Measurements from ENCODE around the gene FCMR. TPM values are rescaled to one million over a fixed set of nuclear protein-coding genes. Genes with fewer than 3 reads are reported as not detected.
A peak's percentile ranks its signal among the peaks of the same experiment; 100 is the strongest.
"Not testable (repeated sequence)": the region's sequence is repeated elsewhere in the genome, so short reads cannot be mapped to it uniquely, and the experiment has no call there.

The FCMR gene
- total RNA-seq, 4 donors from 2014 or later = 0.88 to 4.2 (median 1.00) TPM; not detected in 1

GRCh38 chr1:206859082-206859521 is 62.6 kb downstream of the FCMR start:
- Histone ChIP-seq H3K27me3 (peaks cover 0 to 33% (median 0%) of the 10 kb centered on the region in 4 donors), H3K4me3 (no peak overlapping the region), H3K27ac (peak overlapping the region in 2 of 4 donors; percentile 17 to 36), H3K4me1 (peaks cover 0 to 10% (median 0%) of the 10 kb centered on the region in 3 donors), H3K36me3 (no peaks in the 10 kb centered on the region), H3K9me3 (no peaks in the 10 kb centered on the region)
- WGBS, 2 donors = 45 to 68% methylated on average over 5 of the region's 5 CpGs
- intact Hi-C loops (cut with DNase I) = no loop called here
- no peak for DNase-seq
- TF ChIP-seq POLR2A (IDR thresholded peaks at IDR 0.05) (no peak), CTCF (IDR thresholded peaks at IDR 0.05) (no peak)

- WGBS, 2 donors = 77 to 79% methylated on average over 2 to 5 of the region's 5 CpGs
- intact Hi-C loops (cut with DNase I) = no loop called here
Measured at GRCh38 chr1:206856674-206857464, 64.9 kb downstream of the FCMR start.

GRCh38 chr1:206855859-206856258 is 65.9 kb downstream of the FCMR start:
- H3K27ac ChIP-seq = no peak overlapping the region
- WGBS, 2 donors = 89 to 92% methylated on average over 2 of the region's 2 CpGs
- intact Hi-C loops (cut with DNase I) = no loop called here
- no peaks in the 10 kb centered on the region for H3K36me3 ChIP-seq
- DNase-seq = no peak
- H3K4me1 ChIP-seq = peaks cover 0 to 10% (median 0%) of the 10 kb centered on the region in 3 donors
- TF ChIP-seq CTCF (IDR thresholded peaks at IDR 0.05) (no peak), POLR2A (IDR thresholded peaks at IDR 0.05) (no peak)
- H3K4me3 ChIP-seq = no peak overlapping the region
- H3K9me3 ChIP-seq = peaks cover 0 to 9% (median 0%) of the 10 kb centered on the region in 3 donors
- H3K27me3 ChIP-seq = peaks cover 0 to 14% (median 0%) of the 10 kb centered on the region in 4 donors

More at GRCh38 chr1:206856674-206857464, 64.9 kb downstream of the FCMR start:
- no peak for DNase-seq
- Histone ChIP-seq H3K27ac (no peak overlapping the region), H3K36me3 (no peaks in the 10 kb centered on the region), H3K4me1 (peaks cover 0 to 10% (median 0%) of the 10 kb centered on the region in 3 donors), H3K9me3 (peaks cover 0 to 9% (median 0%) of the 10 kb centered on the region in 3 donors), H3K27me3 (peaks cover 0 to 25% (median 0%) of the 10 kb centered on the region in 4 donors), H3K4me3 (no peak overlapping the region)
- TF ChIP-seq CTCF (IDR thresholded peaks at IDR 0.05) (peak in 3 of 6 experiments; percentile 7 to 32 (median 17)), POLR2A (IDR thresholded peaks at IDR 0.05) (no peak)

- 79 to 82% methylated on average over 3 of the region's 3 CpGs for WGBS, 2 donors
- H3K36me3 ChIP-seq = no peaks in the 10 kb centered on the region
- TF ChIP-seq POLR2A (IDR thresholded peaks at IDR 0.05) = no peak
- TF ChIP-seq CTCF (IDR thresholded peaks at IDR 0.05) = no peak
- no peak overlapping the region for H3K4me3 ChIP-seq
- peaks cover 0 to 7% (median 0%) of the 10 kb centered on the region in 4 donors for H3K27me3 ChIP-seq
- intact Hi-C loops (cut with DNase I) = no loop called here
- DNase-seq = no peak
- no peak overlapping the region for H3K27ac ChIP-seq
- peaks cover 0 to 9% (median 0%) of the 10 kb centered on the region in 3 donors for H3K9me3 ChIP-seq
- peaks cover 0 to 10% (median 0%) of the 10 kb centered on the region in 3 donors for H3K4me1 ChIP-seq
Measured at GRCh38 chr1:206854401-206855129, 67.2 kb downstream of the FCMR start.

- H3K9me3 ChIP-seq; H3K4me3 ChIP-seq; H3K36me3 ChIP-seq; H3K27me3 ChIP-seq; intact Hi-C loops (cut with DNase I); DNase-seq; H3K27ac ChIP-seq; H3K4me1 ChIP-seq: not testable (repeated sequence)
Measured at GRCh38 chr1:206853696-206854095, 68.0 kb downstream of the FCMR start.

Other genes starting within 250 kb of the FCMR start
- 10 to 100 TPM; 37.8 to 50.7 (median 43.2) TPM for gene MAPKAPK2, start 237.0 kb downstream of the FCMR start, total RNA-seq
- 10 to 100 TPM in 2 of 4 donors, under 1 TPM in 1, not detected in 1; 0.23 to 16.8 (median 16.3) TPM for gene IL19, start 151.2 kb downstream of the FCMR start, total RNA-seq
- gene IL10, start 149.4 kb downstream of the FCMR start, total RNA-seq = 1 to 10 TPM in 2 of 4 donors, under 1 TPM in 1, not detected in 1; 0.70 to 2.5 (median 1.5) TPM
- 1 to 10 TPM in 1 of 4 donors, not detected in 3; 1.1 TPM for gene IL20, start 56.3 kb downstream of the FCMR start, total RNA-seq
- gene IL24, start 24.5 kb downstream of the FCMR start, total RNA-seq = not detected
- 100 to 1,000 TPM in 1 of 4 donors, 1 to 10 TPM in 1, under 1 TPM in 1, not detected in 1; 0.99 to 144 (median 1.1) TPM for gene PIGR, start 24.5 kb upstream of the FCMR start, total RNA-seq
- gene FCAMR, start 48.5 kb upstream of the FCMR start, total RNA-seq = not detected
- 100 to 1,000 TPM in 1 of 4 donors, 10 to 100 TPM in 3; 52.8 to 173 (median 86.4) TPM for gene C1orf116, start 110.8 kb upstream of the FCMR start, total RNA-seq
- gene YOD1, start 129.3 kb upstream of the FCMR start, total RNA-seq = 10 to 100 TPM in 3 of 4 donors, 1 to 10 TPM in 1; 9.6 to 32.0 (median 22.9) TPM
- gene PFKFB2, start 131.3 kb upstream of the FCMR start, total RNA-seq = 10 to 100 TPM in 3 of 4 donors, 1 to 10 TPM in 1; 9.4 to 28.7 (median 12.3) TPM
- gene C4BPB, start 166.9 kb upstream of the FCMR start, total RNA-seq = under 1 TPM in 1 of 4 donors, not detected in 3; 0.38 TPM
- gene C4BPA, start 182.3 kb upstream of the FCMR start, total RNA-seq = under 1 TPM in 1 of 4 donors, not detected in 3; 0.67 TPM